HG03108 (cell line): ENCODE results near the gene KIF3C.
"Not testable (repeated sequence)": the region's sequence is repeated elsewhere in the genome, so short reads cannot be mapped to it uniquely, and the experiment has no call there.

Experiments
- ATAC-seq: cut with Tn5 transposase; IDR thresholded peaks from one replicate; pipeline ENCODE4 v1.9.1; 2021; ENCODE audit warnings: moderate library complexity; ENCODE audit not compliant: unreplicated experiment

The KIF3C gene

DNA sequence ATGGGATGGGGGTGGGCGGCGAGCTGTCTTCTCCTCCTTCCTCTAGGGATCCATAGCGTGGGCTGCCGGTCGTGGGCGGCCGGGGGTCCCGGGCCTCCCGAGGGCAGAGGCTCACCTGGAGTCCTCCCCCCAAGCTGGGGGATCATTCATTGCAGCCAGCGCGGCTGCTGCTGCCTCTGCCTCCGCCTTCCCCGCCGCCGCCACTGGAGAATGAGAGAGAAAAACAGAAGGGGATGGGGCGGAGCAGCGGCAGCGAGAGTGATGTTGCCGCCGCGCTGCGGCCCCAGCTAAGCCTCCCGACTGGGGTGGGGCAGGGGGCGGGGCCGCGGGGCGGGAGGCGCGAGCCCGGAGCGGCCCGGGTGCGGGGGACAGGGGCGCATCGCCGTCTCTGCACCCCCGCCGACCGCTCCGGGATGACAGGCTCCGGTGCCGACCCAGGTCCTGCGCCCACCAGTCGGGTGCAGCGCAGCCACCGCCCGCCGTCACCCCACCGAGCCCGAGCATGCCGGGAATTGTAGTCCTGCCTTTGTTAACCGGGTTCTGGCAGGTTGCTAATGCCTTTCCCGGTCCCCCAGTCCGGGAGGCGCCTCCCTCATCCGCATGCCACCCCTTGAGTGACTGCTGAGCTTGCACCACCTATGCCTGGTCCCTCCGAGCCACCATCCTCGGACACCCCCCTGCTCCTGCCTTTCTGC, at the start of gene KIF3C:
KIF3C (minus strand) TSS at position 225 of the 695 bp plus-strand sequence. CDS start 580 bp downstream, outside the sequence.
- peak; percentile 74 for ATAC-seq

DNA sequence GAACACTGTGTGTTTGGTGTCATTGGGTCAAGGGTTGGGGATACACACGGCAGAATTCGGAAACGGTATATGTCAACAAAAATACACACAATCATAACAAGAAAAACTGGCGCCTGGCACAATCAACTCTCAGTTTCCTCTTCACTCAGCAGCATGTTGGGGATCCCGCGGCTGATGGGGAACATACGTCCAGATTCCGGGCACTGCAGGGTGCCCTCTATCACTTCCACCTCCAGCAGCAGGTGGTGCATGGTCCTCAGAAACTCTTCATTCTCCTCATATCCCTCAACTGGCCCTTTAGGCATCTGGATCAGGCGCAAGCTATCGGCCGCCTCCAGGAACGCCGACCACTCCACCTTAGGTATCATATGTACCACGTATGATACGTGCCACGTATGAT, 45.8 kb upstream of the KIF3C start:
- not testable (repeated sequence) for ATAC-seq

DNA sequence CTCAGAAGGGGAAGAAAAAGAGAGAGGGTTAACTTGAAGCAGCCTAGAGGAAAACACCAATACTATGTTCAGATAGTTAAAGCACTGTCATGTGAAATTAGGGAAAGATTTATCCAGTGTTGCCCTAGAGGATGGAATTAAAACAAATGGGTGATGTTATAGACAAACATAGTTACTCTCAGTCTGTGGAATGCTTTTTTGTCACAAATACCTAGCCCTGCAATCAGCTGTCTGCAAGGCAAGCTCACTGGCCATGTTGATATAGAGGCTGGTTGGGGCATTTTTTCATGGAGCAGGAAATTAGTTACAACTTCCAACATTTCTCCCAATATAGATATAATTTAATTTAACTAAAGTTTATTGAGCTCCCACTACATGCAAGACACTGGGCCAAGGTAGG, 43.2 kb upstream of the KIF3C start:
- ATAC-seq: no peak

DNA sequence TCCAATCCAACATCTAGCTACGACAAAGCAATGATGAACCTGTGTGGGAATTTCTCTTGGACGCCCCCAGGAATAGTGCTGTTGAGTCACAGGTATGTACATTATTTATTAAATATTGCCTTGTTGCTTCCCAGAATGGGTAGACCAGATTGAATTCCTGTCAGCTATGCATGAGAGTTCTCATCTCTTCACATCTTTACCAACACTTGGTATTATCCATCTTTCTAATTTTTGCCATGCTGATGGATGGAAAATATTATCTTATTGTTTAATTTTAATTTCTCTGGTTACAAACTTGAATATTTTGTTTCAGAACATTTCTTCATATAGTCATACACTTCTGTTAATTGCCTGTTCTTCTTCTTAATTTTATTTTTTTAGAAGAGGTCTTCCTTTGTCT, 42.0 kb upstream of the KIF3C start:
- ATAC-seq: no peak

DNA sequence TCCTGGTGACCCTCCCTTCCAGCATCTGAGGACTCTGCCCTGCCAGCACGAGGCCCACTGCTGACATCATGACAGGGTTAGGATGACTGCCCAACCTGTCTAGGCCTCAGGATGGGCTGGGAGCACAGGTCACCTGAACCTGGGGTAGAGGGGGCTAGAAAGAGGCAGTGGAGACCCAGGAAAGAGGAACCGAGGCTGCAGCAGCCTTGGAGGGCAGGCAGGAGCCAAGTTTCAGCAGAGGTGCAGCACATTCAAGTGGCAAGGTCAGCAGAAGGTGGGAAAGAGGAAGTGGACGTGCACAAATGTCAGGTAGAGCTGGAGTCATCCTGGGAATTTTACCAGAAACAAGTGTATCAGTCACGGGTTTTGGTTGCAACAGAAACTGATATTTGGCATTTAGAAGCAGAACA, 37.9 kb upstream of the KIF3C start:
- ATAC-seq: no peak

DNA sequence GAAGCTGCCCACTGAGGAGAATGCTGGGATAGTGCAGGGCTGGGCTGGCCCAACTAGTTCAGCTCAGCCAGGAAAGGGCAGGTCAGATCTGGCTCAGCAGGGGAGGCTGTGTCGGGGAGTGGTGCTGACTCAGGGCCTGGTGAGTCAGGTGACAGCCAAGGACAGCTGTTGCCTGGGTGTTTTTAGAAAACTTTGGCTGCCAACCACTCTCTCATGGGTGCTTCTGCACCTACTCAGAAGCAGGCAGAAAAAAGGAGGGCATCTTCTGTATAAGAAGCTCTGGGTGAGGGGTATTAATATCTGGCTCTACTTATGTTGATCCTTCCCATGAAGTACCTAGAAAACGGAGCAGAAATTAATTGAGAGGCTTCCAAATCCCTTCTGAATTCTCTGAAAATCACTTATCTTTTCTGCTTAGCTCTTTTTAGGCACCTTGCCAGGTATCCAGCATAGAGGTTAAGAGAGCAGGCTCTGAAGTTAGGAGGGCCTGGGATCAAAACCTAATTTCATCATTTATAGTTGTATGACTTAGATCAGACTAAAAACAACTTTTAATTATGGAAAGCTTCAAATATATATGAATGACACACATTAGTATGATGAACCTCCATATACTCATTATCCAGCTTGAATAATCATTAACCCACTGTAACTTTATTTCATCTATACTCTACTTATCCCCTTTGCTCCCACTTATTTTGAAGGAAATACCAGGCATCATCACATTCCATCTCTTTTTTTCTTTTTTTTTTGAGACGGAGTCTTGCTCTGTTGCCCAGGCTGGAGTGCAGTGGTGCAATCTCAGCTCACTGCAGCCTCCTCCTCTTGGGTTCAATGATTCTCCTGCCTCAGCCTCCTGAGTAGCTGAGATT, 36.1 kb upstream of the KIF3C start:
- ATAC-seq: no peak

DNA sequence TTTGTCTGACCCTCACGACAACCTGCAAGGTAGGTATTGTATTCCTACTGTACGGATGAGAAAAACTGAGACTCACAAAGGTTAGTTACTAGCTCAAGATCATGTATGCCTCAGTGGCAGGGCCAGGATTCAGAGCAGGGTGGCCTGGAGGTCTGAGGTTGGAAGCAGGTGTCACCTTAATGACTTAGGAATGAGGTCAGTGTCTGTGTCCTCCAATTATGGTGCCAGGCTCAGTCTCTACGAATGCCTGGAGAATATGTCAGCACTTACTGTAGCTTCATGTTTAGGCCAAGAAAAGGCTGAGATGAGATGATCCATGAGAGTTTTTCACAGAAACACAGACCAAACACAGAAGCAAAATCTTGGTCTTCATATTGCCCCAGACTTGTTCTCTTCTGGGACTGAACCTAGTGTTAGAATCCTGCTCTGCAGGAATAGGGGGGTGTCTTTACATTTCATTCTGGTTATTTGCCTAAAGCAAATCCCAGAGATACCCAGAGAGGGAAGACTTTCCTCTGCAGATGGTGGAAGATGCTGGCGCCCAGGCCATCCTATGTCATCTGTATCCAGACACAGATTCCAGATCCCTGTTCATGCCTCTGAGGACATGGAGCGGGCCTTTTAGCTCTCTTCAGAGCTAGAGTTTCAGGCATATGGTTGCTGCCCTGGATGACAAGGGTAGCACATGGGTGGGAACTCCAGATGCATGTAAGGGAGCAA, 35.3 kb upstream of the KIF3C start:
- no peak for ATAC-seq

DNA sequence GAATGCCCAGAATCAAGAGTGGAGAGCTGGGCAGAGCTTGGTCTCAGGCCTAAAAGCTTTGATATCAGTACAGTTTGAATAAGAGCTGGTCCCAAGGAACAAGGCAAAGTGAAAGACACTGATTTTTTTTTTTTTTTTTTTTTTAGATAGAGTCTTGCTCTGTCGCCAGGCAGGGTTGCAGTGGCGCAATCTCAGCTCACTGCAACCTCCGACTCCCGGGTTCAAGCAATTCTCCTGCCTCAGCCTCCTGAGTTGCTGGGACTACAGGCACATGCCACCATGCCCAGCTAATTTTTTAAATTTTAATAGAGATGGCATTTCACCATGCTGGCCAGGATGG, 34.4 kb upstream of the KIF3C start:
- not testable (repeated sequence) for ATAC-seq

DNA sequence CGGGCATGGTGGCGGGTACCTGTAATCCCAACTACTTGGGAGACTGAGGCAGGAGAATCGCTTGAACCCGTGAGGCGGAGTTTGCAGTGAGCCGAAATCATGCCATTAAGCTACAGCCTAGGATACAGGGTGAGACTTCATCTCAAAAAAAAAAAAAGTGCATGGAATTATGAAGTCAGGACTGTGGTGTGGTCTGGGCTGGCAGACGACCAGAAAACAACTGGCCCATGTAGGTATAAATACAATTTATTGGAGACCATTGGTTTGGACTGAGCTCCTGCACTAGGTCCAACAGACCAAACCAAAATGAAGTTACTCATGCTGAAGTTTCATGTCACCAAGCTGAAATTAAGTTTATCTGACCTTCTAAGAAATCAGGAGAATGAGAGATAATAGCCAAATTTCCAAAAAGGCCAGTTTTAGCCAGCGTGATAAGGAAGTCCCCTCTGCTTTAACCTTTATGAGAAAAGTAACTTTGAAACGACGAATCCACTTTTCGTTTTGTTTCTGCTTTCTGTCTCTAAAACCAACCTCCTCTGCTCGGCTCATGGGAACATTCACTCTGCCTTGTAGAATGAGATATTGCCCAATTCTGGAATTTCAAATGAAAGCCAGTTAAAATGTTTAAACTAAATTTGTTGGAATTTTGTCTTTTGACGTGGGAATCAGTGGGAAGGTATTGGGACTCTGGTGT, 33.9 kb upstream of the KIF3C start:
- no peak for ATAC-seq

DNA sequence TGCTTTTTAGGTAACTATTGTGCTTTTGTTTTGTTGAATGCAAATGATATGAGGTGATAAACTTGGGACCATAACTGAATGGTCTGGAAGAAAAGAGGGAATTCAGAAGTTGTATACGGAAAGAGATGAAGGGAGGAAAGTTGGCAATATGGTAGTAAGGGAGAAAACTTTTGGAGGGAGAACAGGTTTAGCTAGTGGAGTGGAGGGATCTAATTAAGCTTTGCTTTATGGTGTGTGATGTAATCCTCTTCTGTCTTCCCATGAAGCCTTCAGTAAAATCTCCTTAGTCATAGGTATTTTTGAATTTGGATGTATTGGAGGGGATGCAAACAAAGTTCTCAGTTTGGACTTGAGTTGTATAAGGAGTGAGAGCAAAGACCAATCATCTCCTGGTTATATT, 31.4 kb upstream of the KIF3C start:
- no peak for ATAC-seq

DNA sequence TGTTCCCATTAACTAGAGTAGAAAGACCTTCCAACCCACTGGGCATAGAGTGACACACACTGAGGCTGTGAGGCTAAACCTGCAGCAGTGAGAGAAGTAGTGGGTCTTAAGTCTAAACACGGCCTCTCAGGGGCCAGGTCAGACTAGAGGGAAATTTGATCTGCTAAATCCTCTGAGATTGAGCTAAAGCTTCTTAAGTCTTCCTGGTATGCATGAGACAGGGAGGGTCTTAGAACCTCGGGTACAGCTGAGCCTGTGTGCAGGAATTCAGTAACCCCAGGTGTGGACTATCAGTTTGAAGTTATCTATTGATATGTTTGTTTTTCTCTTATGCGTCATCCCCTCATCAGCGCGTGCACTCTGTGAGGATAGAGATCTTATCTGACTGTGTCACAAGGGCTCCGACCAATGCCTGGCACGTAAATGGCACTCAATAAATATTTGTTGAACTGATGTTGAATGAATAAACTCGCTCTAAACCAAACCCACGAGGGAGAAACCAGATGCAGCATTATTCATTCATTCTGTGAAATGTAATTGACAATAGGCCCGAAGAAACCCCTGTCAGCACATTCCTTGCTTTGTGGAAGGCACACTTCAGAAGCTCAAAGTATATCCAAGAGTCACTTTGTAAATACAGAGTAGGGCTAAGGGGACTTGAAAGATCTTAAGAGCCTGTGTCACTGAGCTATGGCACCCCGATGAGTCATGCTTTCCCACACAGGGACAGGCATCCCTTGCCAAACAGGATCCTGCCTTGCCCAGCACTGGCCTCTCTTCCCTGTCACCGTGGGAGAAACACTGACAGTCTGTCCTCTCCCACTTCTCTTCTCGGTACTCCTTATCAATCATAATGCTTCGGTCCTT, 29.9 kb upstream of the KIF3C start:
- no peak for ATAC-seq

DNA sequence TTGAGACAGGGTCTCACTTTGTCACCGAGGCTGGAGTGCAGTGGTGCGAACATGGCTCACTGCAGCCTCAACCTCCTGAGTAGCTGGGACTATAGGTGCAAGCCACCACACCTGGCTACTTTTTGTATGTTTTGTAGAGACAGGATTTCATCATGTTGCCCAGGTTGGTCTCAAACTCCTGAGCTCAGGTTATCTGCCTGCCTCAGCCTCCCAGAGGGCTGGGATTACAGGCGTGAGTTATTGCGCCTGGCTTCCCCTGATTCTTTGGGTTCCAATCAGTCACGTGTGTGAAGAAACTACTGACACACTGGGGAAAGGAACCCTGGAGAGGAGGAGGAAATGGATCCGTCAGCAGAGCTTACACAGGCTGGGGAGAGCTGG, 29.3 kb upstream of the KIF3C start:
- no peak for ATAC-seq

DNA sequence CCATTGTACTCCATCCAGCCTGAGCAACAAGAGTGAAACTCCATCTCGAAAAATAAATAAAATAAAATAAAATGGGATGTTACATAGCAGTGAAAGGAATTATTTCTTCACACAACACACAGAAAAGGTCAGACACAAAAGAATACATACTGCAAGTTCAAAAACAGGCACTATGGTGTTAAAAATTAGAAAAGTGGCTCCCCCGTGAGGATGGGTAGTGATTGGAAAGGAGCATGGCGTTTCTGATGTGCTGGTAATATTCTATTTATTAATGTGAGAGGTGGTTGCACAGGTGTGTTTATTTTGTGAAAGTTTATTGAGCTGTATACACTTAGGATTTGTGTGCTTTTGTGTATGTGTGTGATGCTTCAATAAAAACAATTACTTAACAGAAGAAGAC, 28.6 kb upstream of the KIF3C start:
- ATAC-seq: no peak

DNA sequence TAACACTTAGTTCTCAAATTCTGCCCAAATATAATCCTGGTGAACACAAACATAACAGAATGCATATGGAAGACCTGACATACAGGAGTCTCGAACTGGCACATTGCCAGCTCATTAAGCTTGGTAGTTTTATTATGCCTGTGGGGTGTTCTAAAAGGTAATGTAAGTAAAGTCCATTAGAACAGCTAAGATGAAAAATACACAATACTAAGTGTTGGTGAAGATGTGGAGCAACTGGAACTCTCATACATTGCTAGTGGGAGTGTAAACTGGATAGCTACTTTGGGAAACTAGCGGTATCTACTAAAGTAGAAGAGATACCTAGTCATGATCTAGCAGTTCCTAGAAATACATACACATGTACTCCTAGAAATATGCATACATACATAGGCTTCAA, 27.3 kb upstream of the KIF3C start:
- ATAC-seq: no peak

DNA sequence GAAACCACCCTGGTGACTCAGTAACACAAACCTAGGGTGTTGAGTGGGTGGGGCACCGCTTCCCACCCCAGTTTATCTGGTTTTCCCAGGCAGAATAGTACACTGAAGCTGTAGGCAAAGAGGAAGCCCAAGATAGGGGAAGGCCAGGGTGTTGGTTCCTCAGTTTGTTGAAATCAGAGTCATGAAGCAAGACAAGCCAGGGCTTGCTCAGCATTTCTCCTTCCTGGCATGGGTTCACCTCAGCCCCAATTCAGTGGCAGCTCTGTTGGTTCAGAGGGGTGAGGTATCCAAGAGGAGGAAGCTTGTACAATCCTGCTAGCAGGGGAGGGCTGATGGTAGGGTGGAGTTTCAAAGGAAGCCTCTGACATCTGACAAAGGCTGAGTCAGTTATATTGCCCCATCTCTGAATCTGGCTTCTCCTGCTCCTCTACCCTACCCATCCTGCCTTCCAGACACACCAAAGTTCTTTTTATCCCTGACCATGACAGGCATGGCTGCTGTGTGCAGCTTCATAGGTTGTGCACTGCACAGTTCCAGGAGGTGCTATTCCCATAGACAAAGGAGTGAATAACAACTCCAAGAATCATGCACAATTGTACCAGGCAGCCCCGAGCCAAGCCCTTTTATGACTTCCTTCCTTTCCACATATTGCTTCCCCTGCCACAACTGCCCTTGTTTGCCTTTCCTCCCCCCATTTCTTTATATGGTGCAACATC, 26.7 kb upstream of the KIF3C start:
- no peak for ATAC-seq

DNA sequence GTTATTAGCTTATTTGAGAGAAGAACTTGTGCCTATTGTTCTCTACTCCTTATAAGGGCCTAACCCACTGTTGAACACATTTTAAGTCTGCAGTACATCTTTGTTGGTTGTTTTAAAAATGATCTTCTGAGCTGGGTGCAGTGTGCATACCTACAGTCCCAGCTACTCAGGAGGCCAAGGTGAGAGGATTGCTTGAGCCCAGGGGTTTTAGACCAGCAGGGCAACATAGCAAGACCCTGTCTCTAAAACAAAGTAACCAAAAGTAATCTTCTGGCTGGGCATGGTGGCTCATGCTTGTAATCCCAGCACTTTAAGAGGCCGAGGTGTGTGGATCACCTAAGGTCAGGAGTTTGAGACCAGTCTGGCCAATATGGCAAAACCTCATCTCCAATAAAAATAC, 25.8 kb upstream of the KIF3C start:
- ATAC-seq: no peak

DNA sequence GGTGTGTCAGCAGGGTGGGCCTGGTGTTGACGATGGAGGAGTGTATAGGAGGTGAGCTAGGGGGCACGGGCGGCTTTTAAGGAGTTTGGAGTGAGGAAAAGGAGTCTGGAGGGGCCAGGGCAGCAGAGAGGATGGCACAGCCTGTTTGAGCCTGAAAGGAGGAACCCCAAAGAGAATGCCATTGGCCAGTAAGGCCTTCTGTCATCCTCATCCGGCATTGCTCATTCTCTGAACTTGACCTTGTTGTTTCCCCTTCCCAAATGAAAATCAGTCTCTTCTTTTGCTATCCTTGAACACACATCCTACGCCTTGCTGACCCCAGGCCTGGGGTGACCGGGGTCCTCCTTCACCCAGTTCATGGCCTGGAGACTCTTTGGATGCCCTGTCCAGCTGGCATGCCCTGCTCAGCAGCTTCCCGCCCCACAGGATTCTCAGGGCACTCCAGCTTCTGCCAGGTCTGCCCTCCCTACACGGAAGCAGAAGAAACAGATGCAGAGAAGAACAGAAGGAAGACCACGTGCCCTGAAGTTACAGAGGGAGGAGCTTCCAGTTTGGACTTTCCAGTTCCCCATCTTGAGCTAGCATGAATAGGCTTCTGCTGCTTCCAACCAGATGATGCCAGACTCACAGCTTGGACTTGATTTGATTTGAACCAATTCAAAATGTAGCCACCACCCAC, 20.5 kb upstream of the KIF3C start:
- no peak for ATAC-seq

DNA sequence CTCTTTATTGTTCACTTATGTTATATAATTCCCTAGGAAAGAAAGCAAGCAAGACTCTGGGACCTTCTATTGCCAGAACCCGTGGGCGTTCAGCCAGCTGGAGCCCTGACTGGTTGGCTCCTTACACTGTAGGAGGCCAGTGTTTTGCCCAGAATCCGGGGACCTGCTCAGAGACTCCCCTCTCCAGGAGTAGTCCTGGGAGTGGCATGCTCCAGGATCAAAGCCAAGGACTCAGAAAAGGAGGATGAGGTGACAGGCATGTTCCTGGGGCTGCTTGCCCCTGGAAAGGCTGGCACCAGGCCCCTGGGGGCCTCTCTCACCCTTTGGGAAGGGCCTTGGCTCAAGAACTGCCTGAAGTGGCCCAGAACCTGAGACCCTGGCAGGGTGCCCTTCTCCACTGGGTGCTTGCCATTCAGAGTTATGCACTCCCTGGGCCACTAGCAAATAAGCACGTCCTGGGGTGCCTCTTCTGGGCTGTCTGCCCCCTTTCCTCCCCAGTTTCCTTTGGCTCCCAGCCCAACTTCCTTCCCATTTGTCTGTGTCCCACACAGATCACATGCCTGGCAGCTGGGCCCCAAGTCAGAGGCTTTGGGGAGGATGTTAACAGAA, 19.6 kb upstream of the KIF3C start:
- ATAC-seq: no peak
